NCI-H345 treated with DMSO at 0.1 percent for 48 hours (cell line): ENCODE measurements around the gene SSNA1.
"Not testable (repeated sequence)": the region's sequence is repeated elsewhere in the genome, so short reads cannot be mapped to it uniquely, and the experiment has no call there.

Experiments
- DNase-seq: peaks from one replicate; lab custom pipeline; 2025; ENCODE audit not compliant: unreplicated experiment; lab: John Stamatoyannopoulos, UW

SSNA1 gene

GRCh38 chr9:137230705-137231371 lies 42.4 kb downstream of the SSNA1 start, which contains the start of gene SLC34A3:
Gene SLC34A3, plus strand, starts transcription at chr9:137230901. Its CDS starts 802 bp downstream, at chr9:137231703.
- DNase-seq = no peak

GRCh38 chr9:137231372-137232039 lies 43.0 kb downstream of the SSNA1 start:
- DNase-seq = no peak

DNA sequence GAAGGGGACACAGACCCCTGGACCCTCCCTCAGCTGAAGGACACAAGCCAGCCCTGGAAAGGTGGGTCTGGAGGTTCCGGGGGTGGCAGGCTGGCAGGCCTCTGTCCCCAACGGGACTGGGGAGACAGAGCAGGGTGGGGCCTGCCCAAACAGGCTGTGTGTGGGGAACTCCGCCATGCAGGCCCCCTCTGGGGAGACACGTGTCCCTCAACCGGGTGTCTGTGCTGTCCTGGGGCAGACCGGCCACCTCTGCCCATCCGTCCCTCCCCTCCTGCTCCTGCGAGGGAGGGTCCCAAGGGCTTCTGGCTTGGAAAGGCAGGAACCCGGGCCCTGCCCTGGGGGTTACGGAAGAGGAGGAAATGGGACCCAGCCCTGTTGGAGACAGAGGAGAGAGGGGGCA lies 43.6 kb downstream of the SSNA1 start:
- DNase-seq = no peak

DNA sequence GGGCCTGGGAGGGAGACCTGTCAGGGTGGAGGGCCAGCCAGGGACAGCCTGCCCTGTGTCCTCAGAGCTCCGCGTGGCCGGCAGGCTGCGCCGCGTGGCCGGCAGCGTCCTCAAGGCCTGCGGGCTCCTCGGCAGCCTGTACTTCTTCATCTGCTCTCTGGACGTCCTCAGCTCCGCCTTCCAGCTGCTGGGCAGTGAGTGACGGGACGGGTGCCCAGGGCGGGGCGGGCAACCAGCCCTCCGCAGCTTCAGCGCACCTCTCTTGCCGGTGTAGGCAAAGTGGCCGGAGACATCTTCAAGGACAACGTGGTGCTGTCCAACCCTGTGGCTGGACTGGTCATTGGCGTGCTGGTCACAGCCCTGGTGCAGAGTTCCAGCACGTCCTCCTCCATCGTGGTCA lies 44.0 kb downstream of the SSNA1 start:
- DNase-seq = no peak

DNA sequence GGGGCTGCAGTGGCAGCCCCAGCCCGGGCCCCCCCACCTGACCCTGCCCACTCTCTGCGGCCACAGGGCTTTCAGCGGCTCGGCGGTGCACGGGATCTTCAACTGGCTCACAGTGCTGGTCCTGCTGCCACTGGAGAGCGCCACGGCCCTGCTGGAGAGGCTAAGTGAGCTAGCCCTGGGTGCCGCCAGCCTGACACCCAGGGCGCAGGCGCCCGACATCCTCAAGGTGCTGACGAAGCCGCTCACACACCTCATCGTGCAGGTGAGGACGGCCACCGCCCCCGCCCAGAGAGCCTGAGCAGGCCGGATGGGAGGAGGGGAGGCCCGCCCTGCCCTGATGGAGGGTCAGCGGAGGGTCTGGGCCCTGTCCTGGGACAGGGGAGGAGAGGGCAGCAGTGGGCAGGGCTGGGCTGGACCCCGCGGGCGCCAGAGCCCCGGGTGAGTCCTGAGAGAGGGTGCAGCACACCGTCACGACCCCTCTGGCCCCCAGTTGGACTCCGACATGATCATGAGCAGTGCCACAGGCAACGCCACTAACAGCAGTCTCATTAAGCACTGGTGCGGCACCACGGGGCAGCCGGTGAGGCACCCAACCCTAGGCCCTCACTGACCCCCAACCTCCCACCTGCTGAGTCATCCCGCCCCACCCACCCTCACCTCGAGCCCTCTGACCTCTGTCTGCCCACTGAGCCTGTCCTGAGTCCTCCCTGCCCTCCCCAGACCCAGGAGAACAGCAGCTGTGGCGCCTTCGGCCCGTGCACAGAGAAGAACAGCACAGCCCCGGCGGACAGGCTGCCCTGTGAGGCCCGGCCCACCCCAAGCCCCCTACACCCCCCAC lies 44.9 kb downstream of the SSNA1 start:
- no peak for DNase-seq

- no peak for DNase-seq
Measured at GRCh38 chr9:137234055-137234697, 45.7 kb downstream of the SSNA1 start.

DNA sequence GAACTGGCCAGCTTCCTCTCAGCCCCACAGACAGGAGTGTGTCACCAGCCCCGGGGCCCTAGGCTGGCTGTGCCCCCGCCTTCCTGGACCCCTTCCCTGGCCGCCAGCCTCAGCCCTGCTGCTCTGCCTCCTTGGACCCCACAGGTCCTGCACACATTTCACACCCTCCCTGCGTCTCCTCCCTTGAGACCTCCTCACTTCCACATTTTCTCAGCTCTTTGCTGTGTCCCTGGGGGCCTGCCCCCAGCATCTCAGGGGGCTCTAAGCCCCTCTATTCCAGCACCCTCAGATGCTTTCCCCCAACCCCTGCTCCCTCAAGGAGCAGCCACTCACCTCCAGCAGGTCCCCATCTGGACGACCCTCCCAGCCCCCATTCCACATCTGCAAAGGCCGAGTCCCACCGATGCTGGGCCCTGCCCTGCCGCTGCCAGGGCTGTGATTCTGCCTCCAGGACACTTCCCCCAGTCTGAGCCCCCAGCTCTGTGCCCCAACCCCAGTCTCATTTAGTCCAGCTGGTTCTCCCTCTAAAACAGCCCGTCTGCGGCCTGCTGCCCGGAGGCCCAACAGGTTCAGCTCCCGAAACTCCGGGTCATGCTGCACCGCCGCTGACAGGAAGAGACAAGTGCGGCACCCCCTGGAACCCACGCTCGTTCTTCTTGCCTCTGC lies 46.4 kb downstream of the SSNA1 start:
- no peak for DNase-seq

DNA sequence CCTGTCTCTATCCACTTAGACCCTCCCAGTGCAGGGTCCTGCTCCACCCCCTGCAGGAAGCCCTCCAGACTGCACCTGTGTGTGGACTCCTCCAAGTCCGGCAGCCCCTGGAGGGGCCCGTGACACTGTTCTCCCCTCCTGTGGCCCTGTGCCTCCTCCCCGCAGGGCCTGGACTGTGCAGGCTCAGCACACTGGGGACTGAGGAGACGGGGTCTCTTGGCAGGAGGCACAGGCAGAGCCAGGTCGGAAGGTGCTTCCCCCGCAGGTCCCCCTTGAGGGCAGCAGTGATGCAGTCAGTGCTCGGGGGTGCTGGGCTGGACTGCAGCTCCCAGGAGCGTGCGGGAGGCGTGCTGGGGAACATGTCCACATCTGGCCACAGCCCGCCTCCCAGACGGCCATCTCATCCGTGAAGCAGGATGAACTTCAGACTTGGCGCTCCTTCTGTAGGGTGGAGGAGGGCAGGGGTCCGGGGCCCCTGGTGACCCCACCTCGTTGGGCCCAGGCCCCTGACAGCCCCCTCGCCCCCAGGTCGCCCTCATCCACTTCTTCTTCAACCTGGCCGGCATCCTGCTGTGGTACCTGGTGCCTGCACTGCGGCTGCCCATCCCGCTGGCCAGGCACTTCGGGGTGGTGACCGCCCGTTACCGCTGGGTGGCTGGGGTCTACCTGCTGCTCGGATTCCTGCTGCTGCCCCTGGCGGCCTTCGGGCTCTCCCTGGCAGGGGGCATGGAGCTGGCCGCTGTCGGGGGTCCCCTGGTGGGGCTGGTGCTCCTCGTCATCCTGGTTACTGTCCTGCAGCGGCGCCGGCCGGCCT lies 47.2 kb downstream of the SSNA1 start:
- DNase-seq = no peak

DNA sequence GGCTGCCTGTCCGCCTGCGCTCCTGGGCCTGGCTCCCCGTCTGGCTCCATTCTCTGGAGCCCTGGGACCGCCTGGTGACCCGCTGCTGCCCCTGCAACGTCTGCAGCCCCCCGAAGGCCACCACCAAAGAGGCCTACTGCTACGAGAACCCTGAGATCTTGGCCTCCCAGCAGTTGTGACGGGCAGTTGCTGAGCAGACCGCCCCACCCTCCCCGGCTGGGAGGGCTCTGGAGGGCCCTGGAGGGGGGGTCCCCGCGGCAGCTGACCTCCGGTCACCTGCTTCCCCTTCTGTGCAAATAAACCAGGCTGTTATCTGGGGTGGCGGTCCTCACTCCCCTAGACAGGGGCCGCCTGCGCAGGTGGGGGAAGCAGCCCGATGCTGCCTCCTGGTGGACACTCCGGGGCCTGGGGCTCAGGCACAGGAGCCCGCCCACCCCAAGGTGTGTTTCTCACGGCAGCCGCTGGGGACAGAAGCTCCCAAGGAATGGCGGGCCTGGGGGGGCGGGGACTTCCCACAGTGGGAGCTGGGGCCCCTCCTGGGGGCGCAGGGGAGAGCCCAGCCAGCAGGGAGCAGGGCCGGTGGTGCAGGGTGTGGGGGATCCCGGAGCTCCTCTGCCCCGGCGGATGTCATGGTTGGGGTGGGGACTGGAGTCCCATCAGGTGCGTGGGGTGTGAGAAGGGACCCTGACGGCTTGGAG lies 47.9 kb downstream of the SSNA1 start:
- peak; percentile 53 for DNase-seq

DNA sequence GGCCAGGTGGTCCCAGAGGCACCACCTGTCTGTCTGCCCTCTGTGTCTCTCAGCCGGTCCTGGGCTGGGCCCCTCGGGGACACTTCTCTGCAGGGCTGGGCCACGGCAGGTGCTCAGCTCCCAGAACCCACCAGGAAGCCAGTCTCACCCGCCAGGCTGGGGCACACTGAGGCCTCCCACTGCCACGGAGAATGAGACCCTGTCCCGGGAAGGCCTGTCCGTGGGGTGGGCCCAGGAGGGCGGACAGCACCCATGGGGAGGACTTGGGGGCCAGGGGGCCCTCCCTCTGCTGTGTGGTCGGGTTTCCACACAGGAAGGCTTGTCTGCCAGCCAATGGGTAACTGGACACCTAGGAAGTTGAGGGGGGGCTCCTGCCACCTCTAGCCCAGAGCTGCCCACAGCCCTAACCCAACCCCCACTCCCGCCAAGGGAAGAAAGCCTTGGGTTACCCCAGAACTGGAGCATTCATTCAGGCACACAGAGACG lies 48.5 kb downstream of the SSNA1 start:
- DNase-seq = no peak

DNA sequence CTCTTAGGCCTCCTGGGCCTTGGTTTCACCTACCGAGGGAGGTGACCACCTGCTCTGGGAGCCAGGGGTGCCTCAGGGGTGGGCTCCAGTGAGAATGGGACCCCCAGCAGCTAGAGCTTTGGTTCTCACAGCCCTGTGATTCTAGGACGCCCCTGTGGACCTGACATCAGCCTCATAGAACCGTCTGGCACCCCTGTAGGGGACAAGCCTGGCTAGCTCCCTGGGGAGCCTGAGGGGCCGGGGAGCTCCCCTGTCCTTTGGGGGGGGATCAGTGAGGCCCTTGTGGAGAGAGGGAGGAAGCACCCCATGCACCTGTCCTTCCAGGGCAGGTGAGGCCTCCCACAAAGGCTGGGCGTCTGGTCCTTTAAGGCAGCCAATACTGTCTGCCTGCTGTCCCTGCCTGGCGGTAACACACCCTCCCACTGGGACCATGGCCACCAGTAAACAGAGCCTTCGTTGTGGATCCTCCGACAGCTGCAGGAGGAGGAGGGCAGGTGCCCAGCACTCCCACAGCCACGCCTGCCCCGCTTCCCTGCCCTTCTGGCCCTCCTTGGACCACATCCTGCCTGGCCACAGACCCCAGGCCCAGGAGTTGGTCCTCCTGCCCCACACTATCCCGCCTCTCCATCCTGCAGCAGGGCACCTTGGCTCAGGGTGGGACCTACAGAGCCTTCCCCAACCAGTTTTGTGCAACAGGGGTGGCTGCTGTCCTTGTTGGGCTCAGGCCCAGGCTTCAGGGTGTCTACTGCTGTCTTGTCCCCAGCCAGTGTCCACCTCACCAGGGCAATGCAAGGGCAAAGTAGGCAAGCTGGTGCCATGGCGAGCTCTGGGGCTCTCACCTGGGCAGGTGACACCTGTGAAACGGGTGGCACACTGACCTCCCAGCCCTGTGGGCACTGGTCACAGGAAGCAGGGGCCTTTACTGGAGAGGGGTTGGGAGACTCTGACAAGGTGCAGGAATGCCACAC lies 49.6 kb downstream of the SSNA1 start:
- DNase-seq = peak; percentile 80

DNA sequence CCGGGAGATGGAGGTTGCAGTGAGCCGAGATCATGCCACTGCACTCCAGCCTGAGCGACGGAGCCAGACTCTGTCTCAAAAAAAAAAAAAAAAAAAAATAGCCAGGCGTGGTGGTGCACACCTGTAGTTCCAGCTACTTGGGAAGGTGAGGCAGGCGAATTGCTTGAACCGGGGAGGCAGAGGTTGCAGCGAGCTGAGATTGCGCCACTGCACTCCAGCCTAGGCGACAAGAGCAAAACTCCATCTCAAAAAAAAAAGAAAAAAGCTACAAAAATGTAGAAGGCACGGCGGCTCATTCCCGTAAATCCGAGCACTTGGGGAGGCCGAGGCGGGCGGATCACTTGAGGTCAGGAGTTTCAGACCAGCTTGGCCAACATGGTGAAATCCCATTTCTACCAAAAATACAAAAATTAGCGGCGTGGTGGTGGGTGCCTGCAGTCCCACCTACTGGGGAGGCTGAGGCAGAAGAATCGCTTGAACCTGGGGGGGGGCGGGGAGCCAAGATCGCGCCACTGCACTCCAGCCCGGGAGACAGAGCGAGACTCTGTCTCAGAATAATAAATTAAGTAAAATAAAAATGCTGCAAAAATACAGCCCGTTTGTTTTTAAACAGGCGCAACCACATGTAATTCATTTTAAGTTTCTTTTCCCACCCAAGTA lies 51.2 kb downstream of the SSNA1 start:
- DNase-seq = not testable (repeated sequence)
